Adrenal gland (tissue), 12 donors: ENCODE data around the gene IGSF9. TPM values are rescaled to one million over a fixed set of nuclear protein-coding genes. Genes with fewer than 3 reads are reported as not detected.
A peak's percentile ranks its signal among the peaks of the same experiment; 100 is the strongest.

ENCODE experiments used
- DNase-seq, 7 donors: peaks; one replicate each; pipeline ENCODE4 v3.0.0-alpha.2; 2019 to 2020
- H3K27ac ChIP-seq, 5 donors: fragments of 200-600 bp; sonication (generic) in 4 of 5; 1 replicate in 3 of 5; 2 replicates in 2 of 5; pipeline versions ENCODE4 v1.5.1 to v1.8.0; 2016 to 2020; ENCODE audit warnings: mild to moderate bottlenecking in 1 of 5
- H3K27me3 ChIP-seq: fragments of 200-600 bp; 2 replicates; pipeline ENCODE4 v1.8.0; 2021
- H3K36me3 ChIP-seq, 2 donors: fragments of 200-600 bp; replicated peaks in 1 of 2; 1 replicate in 1 of 2; 2 replicates in 1 of 2; pipeline versions ENCODE4 v1.5.1 to v1.8.0; 2018 to 2022
- H3K4me1 ChIP-seq, 2 donors: fragments of 200-600 bp; replicated peaks in 1 of 2; 1 replicate in 1 of 2; 2 replicates in 1 of 2; pipeline versions ENCODE4 v1.5.1 to v1.8.0; 2018 to 2021
- H3K4me3 ChIP-seq, 4 donors: fragments of 200-600 bp; sonication (generic) in 3 of 4; one replicate each; pipeline ENCODE4 v1.5.1; 2016 to 2018
- H3K9me3 ChIP-seq, 3 donors: fragments of 200-600 bp; sonication (generic) in 1 of 3; replicated peaks in 1 of 3; 1 replicate in 2 of 3; 2 replicates in 1 of 3; pipeline versions ENCODE4 v1.5.1 to v1.8.0; 2016 to 2021
- POLR2A ChIP-seq, 2 donors: fragments of 450-650 bp; IDR thresholded peaks; one replicate each; pipeline ENCODE4 v1.6.1; 2017; ENCODE audit warnings: antibody characterized with exemption in 2 of 2, mild to moderate bottlenecking in 2 of 2, moderate library complexity in 1 of 2
- WGBS, 4 donors: extraction: QIAGEN DNeasy Blood & Tissue Kit in 2 of 4; methylation state at CpG; one replicate each; pipeline versions ENCODE4 v1.1.5 to v1.1.7; 2013 to 2017; 5-methylcytosine and 5-hydroxymethylcytosine counted together
- intact Hi-C, 2 donors: fragments of 100-400 bp; cut with DNase I; formaldehyde crosslinking; loops; one replicate each; pipeline versions ENCODE4 v1.14.1 to v1.15.0; 2022 to 2023
- polyA plus RNA-seq, 3 donors: library from polyadenylated mRNA; stranded (reverse); fragments of 200-250 nt in 2 of 3; fragments of 350-450 nt in 1 of 3; fragmentation: Illumina TruSeq in 1 of 3; extraction: RNeasy Lipid Tissue Mini Kit (QIAGEN cat#74804) in 1 of 3; gene quantifications; one replicate each; pipeline ENCODE4 v1.2.3, GENCODE V29; 2013 to 2014
- total RNA-seq, 9 donors: library from RNA; depleted of rRNA in 4 of 9; stranded (reverse); fragments of >200 nt in 4 of 9; fragments of 120-200 nt in 1 of 9; fragmentation: NEBNext Ultra II Directional in 1 of 9; extraction: Animal tissue kit (Norgen Biotek cat#: 25700) in 1 of 9; gene quantifications; one replicate each; pipeline versions ENCODE4 v1.1.0 to v1.2.4, GENCODE V29; 2013 to 2023
- TF ChIP-seq, protein P1 (sequence below), 6 experiments: fragments of 450-650 bp in 4 of 6; fragments of 200-600 bp in 2 of 6; sonication (generic) in 1 of 6; IDR thresholded peaks; 1 replicate in 5 of 6; 2 replicates in 1 of 6; pipeline versions ENCODE4 v1.5.1 to v1.8.0; 2016 to 2021; ENCODE audit warnings: antibody characterized with exemption in 6 of 6, mild to moderate bottlenecking in 2 of 6, moderate library complexity in 1 of 6
- donor health status: healthy with polysubstance abuse.
- donor health status: Bipolar disorder and iron deficiency.
- donor health status: DM: yes; HTN: yes; CAD: no.
- donor health status: DM: no; HTN: no; CAD: no.
- donor health status: DM: no; HTN: no; CAD: no.
- donor health status: DM: yes; HTN: yes; CAD: no.

IGSF9 gene
- total and polyA plus RNA-seq, 12 donors, result 0.10 to 0.32 (median 0.19) TPM; not detected in 6

DNA sequence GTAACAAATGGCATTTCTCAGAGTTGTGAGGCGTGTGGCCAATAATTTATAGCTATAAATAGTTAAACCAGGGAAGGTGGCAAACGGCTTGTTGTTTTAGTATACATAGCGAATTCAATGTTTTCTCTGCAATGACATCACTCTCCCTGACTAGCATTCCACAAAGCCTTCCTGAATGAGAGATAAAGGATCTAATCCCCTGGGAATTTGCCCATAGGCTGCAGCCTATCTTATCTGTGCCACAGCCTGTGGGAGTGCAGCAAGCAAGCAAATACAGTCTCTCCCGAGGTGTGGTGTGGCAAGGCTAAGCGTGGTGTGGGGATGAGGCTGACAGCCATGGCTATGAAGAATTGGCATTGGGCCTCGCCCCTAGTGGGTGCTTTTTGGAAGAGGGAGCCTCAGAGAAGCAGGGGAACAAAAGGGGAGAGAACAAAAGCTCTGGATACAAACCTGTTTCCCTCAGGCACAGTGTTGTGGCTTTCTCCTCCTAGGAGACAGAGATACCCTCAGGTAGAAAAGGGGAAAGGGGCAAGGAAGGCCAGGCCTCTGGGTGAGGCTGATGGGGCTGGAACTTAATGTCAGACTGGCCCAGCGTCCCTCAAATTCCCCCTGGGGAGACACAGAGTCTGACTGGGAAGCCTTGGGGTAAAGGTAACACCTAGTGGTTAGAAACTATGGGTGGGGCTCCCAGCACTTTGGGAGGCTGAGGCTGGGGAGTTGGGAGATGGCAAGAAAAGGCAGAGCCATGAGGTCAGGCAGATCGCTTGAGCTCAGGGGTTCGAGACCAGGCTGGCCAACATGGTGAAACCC lies 29.0 kb downstream of the IGSF9 start:
- Histone ChIP-seq H3K27me3 (no peaks in the 10 kb centered on the region), H3K27ac (peak overlapping the region in 1 of 5 donors; percentile 40), H3K4me1 (peaks cover 0 to 10% of the 10 kb centered on the region in 2 donors), H3K9me3 (no peaks in the 10 kb centered on the region), H3K36me3 (peaks cover 0 to 31% of the 10 kb centered on the region in 2 donors), H3K4me3 (no peak overlapping the region)
- 49 to 66% (median 58%) methylated on average over 9 of the region's 9 CpGs for WGBS, 4 donors
- no peak for TF ChIP-seq POLR2A (IDR thresholded peaks at IDR 0.05)
- TF ChIP-seq, protein P1, sequence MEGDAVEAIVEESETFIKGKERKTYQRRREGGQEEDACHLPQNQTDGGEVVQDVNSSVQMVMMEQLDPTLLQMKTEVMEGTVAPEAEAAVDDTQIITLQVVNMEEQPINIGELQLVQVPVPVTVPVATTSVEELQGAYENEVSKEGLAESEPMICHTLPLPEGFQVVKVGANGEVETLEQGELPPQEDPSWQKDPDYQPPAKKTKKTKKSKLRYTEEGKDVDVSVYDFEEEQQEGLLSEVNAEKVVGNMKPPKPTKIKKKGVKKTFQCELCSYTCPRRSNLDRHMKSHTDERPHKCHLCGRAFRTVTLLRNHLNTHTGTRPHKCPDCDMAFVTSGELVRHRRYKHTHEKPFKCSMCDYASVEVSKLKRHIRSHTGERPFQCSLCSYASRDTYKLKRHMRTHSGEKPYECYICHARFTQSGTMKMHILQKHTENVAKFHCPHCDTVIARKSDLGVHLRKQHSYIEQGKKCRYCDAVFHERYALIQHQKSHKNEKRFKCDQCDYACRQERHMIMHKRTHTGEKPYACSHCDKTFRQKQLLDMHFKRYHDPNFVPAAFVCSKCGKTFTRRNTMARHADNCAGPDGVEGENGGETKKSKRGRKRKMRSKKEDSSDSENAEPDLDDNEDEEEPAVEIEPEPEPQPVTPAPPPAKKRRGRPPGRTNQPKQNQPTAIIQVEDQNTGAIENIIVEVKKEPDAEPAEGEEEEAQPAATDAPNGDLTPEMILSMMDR (IDR thresholded peaks at IDR 0.05), result no peak
- intact Hi-C loops, result no loop called here
- peak in 2 of 7 donors; percentile 29 to 53 for DNase-seq

DNA sequence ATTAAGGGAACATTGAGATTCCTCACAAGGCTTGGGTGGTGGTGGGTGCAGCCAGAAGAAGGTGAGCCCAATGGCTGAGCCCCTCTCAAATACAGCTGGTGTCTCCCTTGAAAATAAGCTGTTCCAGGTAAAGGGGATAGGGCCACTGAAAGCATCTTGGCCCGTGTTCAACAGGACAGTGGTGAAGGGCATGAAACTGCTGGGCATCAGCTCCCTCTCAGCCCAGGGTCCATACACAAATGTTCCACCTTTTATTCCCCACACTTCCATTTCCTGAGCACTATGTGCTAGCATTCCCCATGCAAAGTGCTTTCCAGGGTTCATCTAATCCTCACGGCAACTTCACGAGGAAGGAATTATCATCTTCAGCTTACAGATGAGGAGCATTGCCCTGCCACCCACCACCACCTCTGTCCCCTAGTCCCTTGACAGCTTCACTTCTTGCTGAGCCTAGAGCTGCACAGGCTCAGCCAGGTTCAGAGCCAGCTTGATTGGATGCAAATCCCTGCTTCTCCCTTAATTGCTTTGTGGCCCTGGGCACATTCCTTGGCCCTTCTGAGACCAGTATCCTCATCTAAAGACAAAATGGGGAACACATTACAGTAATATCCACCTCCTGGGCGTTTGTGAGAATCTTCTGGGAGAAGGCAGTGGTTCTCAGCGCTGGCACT lies 29.7 kb downstream of the IGSF9 start:
- H3K4me1 ChIP-seq, result peaks cover 0 to 13% of the 10 kb centered on the region in 2 donors
- H3K9me3 ChIP-seq, result no peaks in the 10 kb centered on the region
- H3K4me3 ChIP-seq, result no peak overlapping the region
- intact Hi-C loops, result no loop called here
- no peak for DNase-seq
- peaks cover 0 to 31% of the 10 kb centered on the region in 2 donors for H3K36me3 ChIP-seq
- 67 to 78% (median 72%) methylated on average over 5 of the region's 5 CpGs for WGBS, 4 donors
- no peaks in the 10 kb centered on the region for H3K27me3 ChIP-seq
- H3K27ac ChIP-seq, result peak overlapping the region in 1 of 5 donors; percentile 34
- TF ChIP-seq, protein P1 (IDR thresholded peaks at IDR 0.05), result no peak
- TF ChIP-seq POLR2A (IDR thresholded peaks at IDR 0.05), result no peak

DNA sequence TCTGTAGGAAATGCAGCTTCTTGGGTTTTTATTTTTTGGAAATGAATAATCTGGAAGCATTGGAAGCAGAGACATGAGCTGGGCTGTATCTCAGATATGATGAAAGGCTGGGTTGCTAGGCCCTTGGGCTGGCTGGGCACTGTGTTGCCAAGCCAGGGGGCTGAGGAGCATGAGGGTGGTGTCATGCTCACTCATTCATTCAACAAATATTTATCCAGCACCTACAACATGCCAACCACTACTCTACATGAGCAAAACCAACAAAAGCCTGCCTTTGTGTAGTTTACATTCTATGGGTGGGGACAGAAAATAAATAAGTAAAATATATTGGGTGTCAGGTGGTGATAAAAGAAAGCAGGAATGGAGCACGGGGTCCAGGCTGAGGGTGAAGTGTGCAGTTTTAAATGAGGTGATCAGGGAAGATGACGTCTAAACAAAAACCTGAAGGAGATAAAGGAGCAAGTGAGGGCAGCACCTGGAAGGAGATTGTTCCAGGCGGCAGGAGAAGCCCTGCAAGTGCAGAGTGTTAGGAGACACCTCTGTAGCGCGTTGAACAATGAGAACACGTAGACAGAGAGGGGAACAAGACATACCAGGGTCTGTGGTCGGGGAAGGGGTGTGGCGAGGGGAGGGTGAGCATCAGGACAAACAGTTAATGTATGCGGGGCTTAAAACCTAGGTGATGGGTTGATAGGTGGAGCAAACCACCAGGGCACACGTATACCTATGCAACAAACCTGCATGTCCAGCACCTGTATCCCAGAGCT lies 31.0 kb downstream of the IGSF9 start:
- no peak overlapping the region for H3K4me3 ChIP-seq
- intact Hi-C loops, result no loop called here
- H3K36me3 ChIP-seq, result peaks cover 0 to 20% of the 10 kb centered on the region in 2 donors
- TF ChIP-seq, protein P1 (IDR thresholded peaks at IDR 0.05), result no peak
- no peak for TF ChIP-seq POLR2A (IDR thresholded peaks at IDR 0.05)
- DNase-seq, result no peak
- H3K9me3 ChIP-seq, result no peaks in the 10 kb centered on the region
- no peak overlapping the region for H3K27ac ChIP-seq
- peaks cover 0 to 23% of the 10 kb centered on the region in 2 donors for H3K4me1 ChIP-seq
- no peaks in the 10 kb centered on the region for H3K27me3 ChIP-seq
- WGBS, 4 donors, result 93 to 94% (median 93%) methylated on average over 10 of the region's 10 CpGs
